ENCODE measurements around the gene TLR8. TPM values are rescaled to one million over a fixed set of nuclear protein-coding genes. Genes with fewer than 3 reads are reported as not detected.

TLR8 gene
- total and polyA plus RNA-seq, 3 experiments from 2014 or later: 0.07 TPM; not detected in 2

DNA sequence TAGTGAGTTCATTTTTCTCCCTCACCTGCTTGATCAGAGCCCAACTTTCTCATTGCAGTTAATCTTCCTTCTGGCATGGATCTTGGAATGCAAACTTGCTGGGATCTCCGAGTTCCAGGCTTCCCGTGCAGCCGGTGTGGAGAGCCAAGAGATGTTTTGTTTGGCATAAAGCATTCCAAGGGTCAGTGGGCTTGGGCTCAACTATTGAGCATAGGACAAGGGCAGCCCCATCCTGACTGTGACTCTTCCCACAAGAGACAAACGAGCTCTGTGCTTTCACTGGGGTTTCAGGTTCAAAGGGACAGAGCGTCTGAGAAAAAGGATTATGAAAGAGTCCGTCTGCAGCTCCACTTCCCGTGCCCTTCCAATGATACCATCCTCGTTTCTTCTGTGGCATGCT is 29.0 kb upstream of the TLR8 start:
- POLR2A ChIA-PET: no interaction called here
- Histone ChIP-seq H3K27me3 (ENCODE audit: insufficient read depth, low read length, poor library complexity, severe bottlenecking) (no peaks in the 10 kb centered on the region), H3K4me3 (ENCODE audit: low read length) (no peak overlapping the region), H3K4me1 (ENCODE audit: insufficient read depth, low read length) (no peaks in the 10 kb centered on the region), H3K27ac (ENCODE audit: low read depth, low read length) (no peak overlapping the region), H3K9me3 (ENCODE audit: low read length) (no peaks in the 10 kb centered on the region), H3K36me3 (ENCODE audit: insufficient read depth, low read length) (no peaks in the 10 kb centered on the region)
- Mint-ChIP-seq H3K36me3 (no peaks in the 10 kb centered on the region), H3K4me1 (no peaks in the 10 kb centered on the region), H3K27ac (no peak overlapping the region), H3K9me3 (no peaks in the 10 kb centered on the region), H3K4me3 (no peak overlapping the region), H3K27me3 (peaks cover 7 to 18% of the 10 kb centered on the region in 2 donors)
- CTCF ChIA-PET: no interaction called here
- DNase-seq: no peak

DNA sequence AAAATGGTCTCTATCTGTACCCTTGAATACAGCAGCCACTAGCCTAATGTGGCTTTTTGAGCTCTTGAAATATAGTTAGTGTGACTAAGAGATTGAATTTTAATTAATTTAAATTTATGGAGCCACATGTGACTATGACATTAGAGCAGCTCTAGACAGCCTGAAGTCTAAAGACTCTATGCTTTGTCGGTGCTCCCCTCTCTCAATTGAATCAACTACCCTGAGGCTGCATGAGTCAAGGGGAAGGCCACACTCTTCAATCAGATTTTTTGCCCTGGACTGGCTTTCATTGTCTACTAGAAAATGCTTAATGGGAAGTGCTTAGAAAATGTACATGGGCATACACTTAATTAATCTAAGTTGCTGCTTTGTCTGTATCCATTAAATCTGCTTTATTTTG is 27.9 kb upstream of the TLR8 start:
- ChIA-PET CTCF (no interaction called here), POLR2A (no interaction called here)
- no peak overlapping the region for H3K4me3 Mint-ChIP-seq
- Histone ChIP-seq H3K27me3 (ENCODE audit: insufficient read depth, low read length, poor library complexity, severe bottlenecking) (no peaks in the 10 kb centered on the region), H3K4me1 (ENCODE audit: insufficient read depth, low read length) (no peaks in the 10 kb centered on the region), H3K4me3 (ENCODE audit: low read length) (no peak overlapping the region), H3K36me3 (ENCODE audit: insufficient read depth, low read length) (no peaks in the 10 kb centered on the region), H3K9me3 (ENCODE audit: low read length) (no peaks in the 10 kb centered on the region), H3K27ac (ENCODE audit: low read depth, low read length) (no peak overlapping the region)
- no peaks in the 10 kb centered on the region for H3K9me3 Mint-ChIP-seq
- no peaks in the 10 kb centered on the region for H3K36me3 Mint-ChIP-seq
- peaks cover 14 to 24% of the 10 kb centered on the region in 2 donors for H3K27me3 Mint-ChIP-seq
- no peak for DNase-seq
- H3K4me1 Mint-ChIP-seq: no peaks in the 10 kb centered on the region
- no peak overlapping the region for H3K27ac Mint-ChIP-seq

DNA sequence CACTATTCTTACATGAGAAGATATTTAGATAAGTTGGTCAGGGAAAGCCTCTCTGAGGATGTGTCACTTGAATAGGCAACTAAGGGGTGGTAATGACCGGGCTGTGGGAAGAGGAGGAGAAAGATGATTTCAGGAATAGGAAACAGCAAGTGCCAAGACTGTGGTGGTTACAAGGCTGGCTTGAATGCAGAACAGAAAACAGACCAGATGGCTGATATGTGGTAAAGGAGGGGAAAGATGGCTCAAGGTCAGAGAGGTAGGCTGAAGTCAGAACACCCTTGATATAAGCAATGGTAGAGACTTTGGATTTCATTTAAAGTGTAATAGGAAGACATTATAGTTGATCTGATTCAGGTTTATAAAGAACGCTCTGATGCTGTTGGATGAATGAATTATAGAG is 24.5 kb upstream of the TLR8 start:
- no peaks in the 10 kb centered on the region for H3K27me3 ChIP-seq (ENCODE audit: insufficient read depth, low read length, poor library complexity, severe bottlenecking)
- H3K27ac Mint-ChIP-seq: no peak overlapping the region
- H3K9me3 ChIP-seq (ENCODE audit: low read length): no peaks in the 10 kb centered on the region
- H3K27me3 Mint-ChIP-seq: peaks cover 21 to 34% of the 10 kb centered on the region in 2 donors
- H3K4me3 Mint-ChIP-seq: no peak overlapping the region
- no peaks in the 10 kb centered on the region for H3K36me3 ChIP-seq (ENCODE audit: insufficient read depth, low read length)
- H3K4me1 ChIP-seq (ENCODE audit: insufficient read depth, low read length): no peaks in the 10 kb centered on the region
- no peak overlapping the region for H3K27ac ChIP-seq (ENCODE audit: low read depth, low read length)
- no peak overlapping the region for H3K4me3 ChIP-seq (ENCODE audit: low read length)
- H3K4me1 Mint-ChIP-seq: no peaks in the 10 kb centered on the region
- ChIA-PET CTCF (no interaction called here), POLR2A (no interaction called here)
- H3K9me3 Mint-ChIP-seq: no peaks in the 10 kb centered on the region
- H3K36me3 Mint-ChIP-seq: no peaks in the 10 kb centered on the region
- DNase-seq: no peak

DNA sequence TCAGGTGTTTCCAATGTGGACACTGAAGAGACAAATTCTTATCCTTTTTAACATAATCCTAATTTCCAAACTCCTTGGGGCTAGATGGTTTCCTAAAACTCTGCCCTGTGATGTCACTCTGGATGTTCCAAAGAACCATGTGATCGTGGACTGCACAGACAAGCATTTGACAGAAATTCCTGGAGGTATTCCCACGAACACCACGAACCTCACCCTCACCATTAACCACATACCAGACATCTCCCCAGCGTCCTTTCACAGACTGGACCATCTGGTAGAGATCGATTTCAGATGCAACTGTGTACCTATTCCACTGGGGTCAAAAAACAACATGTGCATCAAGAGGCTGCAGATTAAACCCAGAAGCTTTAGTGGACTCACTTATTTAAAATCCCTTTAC is 20.9 kb upstream of the TLR8 start:
- Histone ChIP-seq H3K4me1 (ENCODE audit: insufficient read depth, low read length) (no peaks in the 10 kb centered on the region), H3K4me3 (ENCODE audit: low read length) (no peak overlapping the region), H3K27ac (ENCODE audit: low read depth, low read length) (no peak overlapping the region), H3K27me3 (ENCODE audit: insufficient read depth, low read length, poor library complexity, severe bottlenecking) (no peaks in the 10 kb centered on the region), H3K36me3 (ENCODE audit: insufficient read depth, low read length) (no peaks in the 10 kb centered on the region), H3K9me3 (ENCODE audit: low read length) (no peaks in the 10 kb centered on the region)
- H3K27ac Mint-ChIP-seq: no peak overlapping the region
- no peak for DNase-seq
- ChIA-PET CTCF (no interaction called here), POLR2A (no interaction called here)
- peaks cover 2 to 11% (median 10%) of the 10 kb centered on the region in 3 donors for H3K4me1 Mint-ChIP-seq
- H3K36me3 Mint-ChIP-seq: no peaks in the 10 kb centered on the region
- no peaks in the 10 kb centered on the region for H3K9me3 Mint-ChIP-seq
- peaks cover 21 to 26% of the 10 kb centered on the region in 2 donors for H3K27me3 Mint-ChIP-seq
- no peak overlapping the region for H3K4me3 Mint-ChIP-seq

DNA sequence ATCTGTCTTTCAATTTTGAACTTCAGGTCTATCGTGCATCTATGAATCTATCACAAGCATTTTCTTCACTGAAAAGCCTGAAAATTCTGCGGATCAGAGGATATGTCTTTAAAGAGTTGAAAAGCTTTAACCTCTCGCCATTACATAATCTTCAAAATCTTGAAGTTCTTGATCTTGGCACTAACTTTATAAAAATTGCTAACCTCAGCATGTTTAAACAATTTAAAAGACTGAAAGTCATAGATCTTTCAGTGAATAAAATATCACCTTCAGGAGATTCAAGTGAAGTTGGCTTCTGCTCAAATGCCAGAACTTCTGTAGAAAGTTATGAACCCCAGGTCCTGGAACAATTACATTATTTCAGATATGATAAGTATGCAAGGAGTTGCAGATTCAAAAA is 19.9 kb upstream of the TLR8 start:
- Mint-ChIP-seq H3K4me1 (peaks cover 4 to 20% (median 16%) of the 10 kb centered on the region in 3 donors), H3K36me3 (no peaks in the 10 kb centered on the region), H3K9me3 (no peaks in the 10 kb centered on the region), H3K27ac (no peak overlapping the region), H3K4me3 (no peak overlapping the region), H3K27me3 (peaks cover 21 to 28% of the 10 kb centered on the region in 2 donors)
- CTCF ChIA-PET: no interaction called here
- Histone ChIP-seq H3K27ac (ENCODE audit: low read depth, low read length) (no peak overlapping the region), H3K4me3 (ENCODE audit: low read length) (no peak overlapping the region), H3K9me3 (ENCODE audit: low read length) (no peaks in the 10 kb centered on the region), H3K36me3 (ENCODE audit: insufficient read depth, low read length) (no peaks in the 10 kb centered on the region), H3K4me1 (ENCODE audit: insufficient read depth, low read length) (no peaks in the 10 kb centered on the region), H3K27me3 (ENCODE audit: insufficient read depth, low read length, poor library complexity, severe bottlenecking) (no peaks in the 10 kb centered on the region)
- POLR2A ChIA-PET: no interaction called here
- DNase-seq: no peak

DNA sequence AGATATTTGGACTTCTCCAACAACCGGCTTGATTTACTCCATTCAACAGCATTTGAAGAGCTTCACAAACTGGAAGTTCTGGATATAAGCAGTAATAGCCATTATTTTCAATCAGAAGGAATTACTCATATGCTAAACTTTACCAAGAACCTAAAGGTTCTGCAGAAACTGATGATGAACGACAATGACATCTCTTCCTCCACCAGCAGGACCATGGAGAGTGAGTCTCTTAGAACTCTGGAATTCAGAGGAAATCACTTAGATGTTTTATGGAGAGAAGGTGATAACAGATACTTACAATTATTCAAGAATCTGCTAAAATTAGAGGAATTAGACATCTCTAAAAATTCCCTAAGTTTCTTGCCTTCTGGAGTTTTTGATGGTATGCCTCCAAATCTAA is 19.3 kb upstream of the TLR8 start:
- POLR2A ChIA-PET: no interaction called here
- H3K27me3 Mint-ChIP-seq: peaks cover 16 to 28% of the 10 kb centered on the region in 2 donors
- H3K9me3 Mint-ChIP-seq: peaks cover 0 to 2% (median 0%) of the 10 kb centered on the region in 5 donors
- DNase-seq: no peak
- Histone ChIP-seq H3K27me3 (ENCODE audit: insufficient read depth, low read length, poor library complexity, severe bottlenecking) (no peaks in the 10 kb centered on the region), H3K27ac (ENCODE audit: low read depth, low read length) (no peak overlapping the region), H3K36me3 (ENCODE audit: insufficient read depth, low read length) (no peaks in the 10 kb centered on the region), H3K4me1 (ENCODE audit: insufficient read depth, low read length) (no peaks in the 10 kb centered on the region), H3K9me3 (ENCODE audit: low read length) (no peaks in the 10 kb centered on the region), H3K4me3 (ENCODE audit: low read length) (no peak overlapping the region)
- CTCF ChIA-PET: no interaction called here
- H3K4me3 Mint-ChIP-seq: no peak overlapping the region
- peaks cover 4 to 22% (median 18%) of the 10 kb centered on the region in 3 donors for H3K4me1 Mint-ChIP-seq
- H3K27ac Mint-ChIP-seq: no peak overlapping the region
- H3K36me3 Mint-ChIP-seq: no peaks in the 10 kb centered on the region

DNA sequence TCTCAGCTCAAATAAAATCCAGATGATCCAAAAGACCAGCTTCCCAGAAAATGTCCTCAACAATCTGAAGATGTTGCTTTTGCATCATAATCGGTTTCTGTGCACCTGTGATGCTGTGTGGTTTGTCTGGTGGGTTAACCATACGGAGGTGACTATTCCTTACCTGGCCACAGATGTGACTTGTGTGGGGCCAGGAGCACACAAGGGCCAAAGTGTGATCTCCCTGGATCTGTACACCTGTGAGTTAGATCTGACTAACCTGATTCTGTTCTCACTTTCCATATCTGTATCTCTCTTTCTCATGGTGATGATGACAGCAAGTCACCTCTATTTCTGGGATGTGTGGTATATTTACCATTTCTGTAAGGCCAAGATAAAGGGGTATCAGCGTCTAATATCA is 18.7 kb upstream of the TLR8 start:
- ChIA-PET POLR2A (no interaction called here), CTCF (no interaction called here)
- H3K4me1 ChIP-seq (ENCODE audit: insufficient read depth, low read length): no peaks in the 10 kb centered on the region
- peaks cover 4 to 25% (median 21%) of the 10 kb centered on the region in 3 donors for H3K4me1 Mint-ChIP-seq
- no peak overlapping the region for H3K27ac Mint-ChIP-seq
- no peak overlapping the region for H3K4me3 Mint-ChIP-seq
- H3K9me3 Mint-ChIP-seq: peaks cover 0 to 3% (median 0%) of the 10 kb centered on the region in 5 donors
- H3K27me3 ChIP-seq (ENCODE audit: insufficient read depth, low read length, poor library complexity, severe bottlenecking): no peaks in the 10 kb centered on the region
- peaks cover 15 to 27% of the 10 kb centered on the region in 2 donors for H3K27me3 Mint-ChIP-seq
- H3K9me3 ChIP-seq (ENCODE audit: low read length): no peaks in the 10 kb centered on the region
- H3K36me3 ChIP-seq (ENCODE audit: insufficient read depth, low read length): no peaks in the 10 kb centered on the region
- H3K27ac ChIP-seq (ENCODE audit: low read depth, low read length): no peak overlapping the region
- DNase-seq: no peak
- H3K4me3 ChIP-seq (ENCODE audit: low read length): no peak overlapping the region
- H3K36me3 Mint-ChIP-seq: no peaks in the 10 kb centered on the region

DNA sequence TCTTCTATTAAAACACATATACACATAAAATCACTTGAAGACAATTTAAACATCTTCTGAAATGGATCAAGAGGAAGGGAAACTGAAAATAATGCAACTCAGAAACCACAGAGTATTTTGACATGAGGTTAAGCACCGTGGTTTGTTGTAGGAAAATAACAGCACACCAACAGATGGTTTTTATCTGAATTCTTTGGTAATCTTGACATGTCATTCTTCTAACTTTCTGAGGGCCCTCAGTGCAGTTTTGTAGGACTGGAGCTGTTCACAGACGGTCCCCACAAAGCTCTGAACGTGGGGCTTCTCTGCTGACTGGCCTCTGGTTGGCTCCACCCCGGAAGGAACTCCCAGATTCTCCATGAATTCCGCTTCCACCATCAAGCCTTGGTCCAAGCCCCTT is 16.0 kb upstream of the TLR8 start:
- Histone ChIP-seq H3K27ac (ENCODE audit: low read depth, low read length) (no peak overlapping the region), H3K27me3 (ENCODE audit: insufficient read depth, low read length, poor library complexity, severe bottlenecking) (no peaks in the 10 kb centered on the region), H3K36me3 (ENCODE audit: insufficient read depth, low read length) (no peaks in the 10 kb centered on the region), H3K9me3 (ENCODE audit: low read length) (no peaks in the 10 kb centered on the region), H3K4me3 (ENCODE audit: low read length) (no peak overlapping the region), H3K4me1 (ENCODE audit: insufficient read depth, low read length) (no peaks in the 10 kb centered on the region)
- Mint-ChIP-seq H3K4me3 (peak overlapping the region in 1 of 7 donors; percentile 11), H3K4me1 (peaks cover 9 to 29% (median 26%) of the 10 kb centered on the region in 3 donors), H3K36me3 (no peaks in the 10 kb centered on the region), H3K27me3 (peaks cover 0 to 21% of the 10 kb centered on the region in 2 donors), H3K27ac (peak overlapping the region in 2 of 8 donors; percentile 34 to 73), H3K9me3 (peaks cover 0 to 3% (median 0%) of the 10 kb centered on the region in 5 donors)
- no peak for DNase-seq
- ChIA-PET POLR2A (no interaction called here), CTCF (interaction anchor here (2.5 kb wide), 1 partner anchor 76 kb away, joined by 6 read pairs; no protein-coding TSS in a partner anchor)

DNA sequence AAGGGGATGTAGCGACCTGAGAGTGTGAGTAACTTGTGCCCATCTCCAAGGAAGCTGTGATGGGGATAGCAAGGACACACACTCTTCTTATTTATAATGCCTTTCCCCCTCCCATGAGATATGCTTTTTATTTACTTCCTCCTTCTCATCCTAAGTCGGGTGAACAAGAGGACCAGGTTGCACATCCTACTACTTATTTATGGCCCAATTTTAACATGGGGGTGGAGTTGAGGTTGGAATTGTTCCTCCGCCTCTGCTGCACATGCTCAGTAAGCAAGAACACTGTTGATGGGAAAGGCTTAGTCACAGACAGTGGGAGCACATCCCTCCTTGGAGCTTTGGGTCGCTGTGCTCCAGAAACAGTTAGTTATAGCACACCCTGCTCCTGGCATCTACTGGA is 15.2 kb upstream of the TLR8 start:
- Histone ChIP-seq H3K4me1 (ENCODE audit: insufficient read depth, low read length) (no peaks in the 10 kb centered on the region), H3K36me3 (ENCODE audit: insufficient read depth, low read length) (no peaks in the 10 kb centered on the region), H3K27ac (ENCODE audit: low read depth, low read length) (no peak overlapping the region), H3K9me3 (ENCODE audit: low read length) (no peaks in the 10 kb centered on the region), H3K4me3 (ENCODE audit: low read length) (no peak overlapping the region), H3K27me3 (ENCODE audit: insufficient read depth, low read length, poor library complexity, severe bottlenecking) (no peaks in the 10 kb centered on the region)
- Mint-ChIP-seq H3K27me3 (peaks cover 0 to 21% of the 10 kb centered on the region in 2 donors), H3K4me1 (peaks cover 9 to 29% (median 26%) of the 10 kb centered on the region in 3 donors), H3K36me3 (no peaks in the 10 kb centered on the region), H3K27ac (peak overlapping the region in 1 of 8 donors; percentile 73), H3K4me3 (no peak overlapping the region), H3K9me3 (peaks cover 0 to 3% (median 0%) of the 10 kb centered on the region in 5 donors)
- no peak for DNase-seq
- ChIA-PET CTCF (no interaction called here), POLR2A (no interaction called here)

All from CD8-positive, alpha-beta memory T cell (primary cell).